Osteocyte (in vitro differentiated cells): ENCODE measurements around the gene FBRS. TPM values are rescaled to one million over a fixed set of nuclear protein-coding genes. Genes with fewer than 3 reads are reported as not detected.
"Not testable (repeated sequence)": the region's sequence is repeated elsewhere in the genome, so short reads cannot be mapped to it uniquely, and the experiment has no call there.

Source experiments
- DNase-seq: peaks from one replicate; pipeline ENCODE4 v3.0.0; 2021; ENCODE audit warnings: mixed read lengths; ENCODE audit not compliant: unreplicated experiment; ENCODE audit errors: extremely low spot score
- H3K27ac Mint-ChIP-seq: one replicate; pipeline ENCODE4 v1.8.0; 2021; ENCODE audit warnings: mild to moderate bottlenecking, mixed read lengths; ENCODE audit not compliant: unreplicated experiment
- H3K27me3 Mint-ChIP-seq: one replicate; pipeline ENCODE4 v1.8.0; 2021; ENCODE audit warnings: mixed read lengths; ENCODE audit not compliant: unreplicated experiment
- H3K36me3 Mint-ChIP-seq: one replicate; pipeline ENCODE4 v1.8.0; 2021; ENCODE audit warnings: mixed read lengths; ENCODE audit not compliant: unreplicated experiment
- H3K4me1 Mint-ChIP-seq: one replicate; pipeline ENCODE4 v1.8.0; 2021; ENCODE audit warnings: mixed read lengths; ENCODE audit not compliant: unreplicated experiment
- H3K4me3 Mint-ChIP-seq: one replicate; pipeline ENCODE4 v1.8.0; 2021; ENCODE audit warnings: mild to moderate bottlenecking, moderate library complexity, mixed read lengths; ENCODE audit not compliant: unreplicated experiment
- H3K9me3 Mint-ChIP-seq: one replicate; pipeline ENCODE4 v1.8.0; 2021; ENCODE audit warnings: mixed read lengths; ENCODE audit not compliant: unreplicated experiment
- CTCF ChIP-seq: fragments of 200-600 bp; sonication (generic); IDR thresholded peaks from 2 replicates; pipeline ENCODE4 v1.5.0; 2021; ENCODE audit warnings: antibody characterized with exemption, mild to moderate bottlenecking, moderate library complexity
- total RNA-seq: library from RNA; stranded (reverse); gene quantifications from 2 replicates; pipeline ENCODE4 v1.2.1, GENCODE V29; 2021

Gene FBRS
- total RNA-seq, 1 donor from 2014 or later = 67.4 TPM

- H3K9me3 Mint-ChIP-seq = no peaks in the 10 kb centered on the region
- H3K27me3 Mint-ChIP-seq = no peaks in the 10 kb centered on the region
- no peak overlapping the region for H3K4me3 Mint-ChIP-seq
- no peak for DNase-seq
- no peak for TF ChIP-seq CTCF
- no peaks in the 10 kb centered on the region for H3K36me3 Mint-ChIP-seq
- H3K27ac Mint-ChIP-seq = no peak overlapping the region
- H3K4me1 Mint-ChIP-seq = peaks cover 14% of the 10 kb centered on the region
Measured at GRCh38 chr16:30636599-30636998, 21.6 kb upstream of the FBRS start.

GRCh38 chr16:30637139-30637538 is 21.1 kb upstream of the FBRS start:
- H3K36me3 Mint-ChIP-seq, H3K27ac Mint-ChIP-seq, H3K27me3 Mint-ChIP-seq, H3K4me3 Mint-ChIP-seq, H3K9me3 Mint-ChIP-seq, DNase-seq: not testable (repeated sequence)
- peaks cover 14% of the 10 kb centered on the region for H3K4me1 Mint-ChIP-seq

- H3K27ac Mint-ChIP-seq = no peak overlapping the region
- peak; percentile 65 for TF ChIP-seq CTCF
- no peaks in the 10 kb centered on the region for H3K27me3 Mint-ChIP-seq
- DNase-seq = no peak
- no peaks in the 10 kb centered on the region for H3K36me3 Mint-ChIP-seq
- H3K9me3 Mint-ChIP-seq = no peaks in the 10 kb centered on the region
- no peak overlapping the region for H3K4me3 Mint-ChIP-seq
- peaks cover 14% of the 10 kb centered on the region for H3K4me1 Mint-ChIP-seq
Measured at GRCh38 chr16:30637944-30638343, 20.3 kb upstream of the FBRS start.

- H3K27me3 Mint-ChIP-seq = no peaks in the 10 kb centered on the region
Measured at GRCh38 chr16:30641378-30641982, 16.8 kb upstream of the FBRS start.

DNA sequence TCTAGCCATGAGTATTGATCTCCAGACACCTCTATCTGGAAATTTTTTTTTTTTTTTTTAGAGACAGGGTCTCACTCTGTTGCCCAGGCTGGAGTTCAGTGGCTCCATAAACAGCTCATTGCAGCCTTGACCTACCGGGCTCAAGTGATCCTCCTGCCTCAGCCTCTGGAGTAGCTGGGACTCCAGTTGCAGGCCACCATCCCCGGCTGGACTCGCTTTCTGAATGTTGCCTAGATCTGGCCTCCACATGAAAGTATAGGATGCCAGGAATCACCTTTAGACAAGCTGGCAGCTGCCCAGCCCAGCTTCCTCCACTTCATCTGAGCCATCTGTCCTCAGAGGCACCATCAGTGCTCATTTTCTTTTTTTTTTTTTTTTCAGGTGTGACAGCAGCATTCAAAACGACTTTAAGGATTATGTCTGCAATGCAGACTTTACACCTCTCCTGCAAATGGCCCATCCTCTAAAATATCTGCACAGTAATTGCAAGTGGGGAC is 13.8 kb upstream of the FBRS start:
- no peak for DNase-seq
- no peak for TF ChIP-seq CTCF
- Mint-ChIP-seq H3K36me3 (no peaks in the 10 kb centered on the region), H3K9me3 (no peaks in the 10 kb centered on the region), H3K27ac (no peak overlapping the region), H3K27me3 (no peaks in the 10 kb centered on the region), H3K4me3 (no peak overlapping the region), H3K4me1 (no peaks in the 10 kb centered on the region)

More at GRCh38 chr16:30641378-30641982, 16.8 kb upstream of the FBRS start:
- no peak overlapping the region for H3K4me3 Mint-ChIP-seq
- no peaks in the 10 kb centered on the region for H3K9me3 Mint-ChIP-seq
- H3K36me3 Mint-ChIP-seq = no peaks in the 10 kb centered on the region
- no peaks in the 10 kb centered on the region for H3K4me1 Mint-ChIP-seq
- no peak for DNase-seq
- H3K27ac Mint-ChIP-seq = no peak overlapping the region
- no peak for TF ChIP-seq CTCF
